Lower lobe of right lung (tissue), 2 donors: ENCODE results near the gene NSUN4. TPM values are rescaled to one million over a fixed set of nuclear protein-coding genes. Genes with fewer than 3 reads are reported as not detected.

Experiments
- ATAC-seq, 2 donors: fragments of 200-7000 bp; cut with Tn5 transposase; one replicate each; pipeline ENCODE4 v1.9.1; 2020 to 2022; ENCODE audit warnings: mild to moderate bottlenecking in 2 of 2, moderate library complexity in 2 of 2
- DNase-seq: peaks from one replicate; pipeline ENCODE4 v3.0.0-alpha.2; 2020
- H3K27ac ChIP-seq: fragments of 200-600 bp; one replicate; pipeline ENCODE4 v1.8.0; 2022
- H3K27me3 ChIP-seq: fragments of 200-600 bp; one replicate; pipeline ENCODE4 v1.8.0; 2022; ENCODE audit warnings: low read depth
- H3K36me3 ChIP-seq: fragments of 200-600 bp; one replicate; pipeline ENCODE4 v1.8.0; 2022; ENCODE audit warnings: mild to moderate bottlenecking
- H3K4me1 ChIP-seq: fragments of 200-600 bp; one replicate; pipeline ENCODE4 v1.8.0; 2022
- H3K4me3 ChIP-seq: fragments of 200-600 bp; one replicate; pipeline ENCODE4 v1.8.0; 2022; ENCODE audit warnings: mild to moderate bottlenecking
- H3K9me3 ChIP-seq: fragments of 200-600 bp; one replicate; pipeline ENCODE4 v1.8.0; 2022
- CTCF ChIP-seq: fragments of 200-600 bp; IDR thresholded peaks from one replicate; pipeline ENCODE4 v1.8.0; 2022; ENCODE audit warnings: antibody characterized with exemption, mild to moderate bottlenecking
- intact Hi-C: fragments of 100-400 bp; cut with DNase I; formaldehyde crosslinking; loops from one replicate; pipeline ENCODE4 v1.11.0; 2022
- total RNA-seq: library from RNA; stranded (reverse); fragmentation: NEBNext Ultra II Directional; extraction: Animal tissue kit (Norgen Biotek cat#: 25700); gene quantifications from one replicate; pipeline ENCODE4 v1.2.1, GENCODE V29; 2021
- donor health status: DM: no; HTN: yes; CAD: no; lungs with severe emphysema.

Gene NSUN4
- total RNA-seq, 1 donor from 2014 or later: 26.9 TPM

DNA sequence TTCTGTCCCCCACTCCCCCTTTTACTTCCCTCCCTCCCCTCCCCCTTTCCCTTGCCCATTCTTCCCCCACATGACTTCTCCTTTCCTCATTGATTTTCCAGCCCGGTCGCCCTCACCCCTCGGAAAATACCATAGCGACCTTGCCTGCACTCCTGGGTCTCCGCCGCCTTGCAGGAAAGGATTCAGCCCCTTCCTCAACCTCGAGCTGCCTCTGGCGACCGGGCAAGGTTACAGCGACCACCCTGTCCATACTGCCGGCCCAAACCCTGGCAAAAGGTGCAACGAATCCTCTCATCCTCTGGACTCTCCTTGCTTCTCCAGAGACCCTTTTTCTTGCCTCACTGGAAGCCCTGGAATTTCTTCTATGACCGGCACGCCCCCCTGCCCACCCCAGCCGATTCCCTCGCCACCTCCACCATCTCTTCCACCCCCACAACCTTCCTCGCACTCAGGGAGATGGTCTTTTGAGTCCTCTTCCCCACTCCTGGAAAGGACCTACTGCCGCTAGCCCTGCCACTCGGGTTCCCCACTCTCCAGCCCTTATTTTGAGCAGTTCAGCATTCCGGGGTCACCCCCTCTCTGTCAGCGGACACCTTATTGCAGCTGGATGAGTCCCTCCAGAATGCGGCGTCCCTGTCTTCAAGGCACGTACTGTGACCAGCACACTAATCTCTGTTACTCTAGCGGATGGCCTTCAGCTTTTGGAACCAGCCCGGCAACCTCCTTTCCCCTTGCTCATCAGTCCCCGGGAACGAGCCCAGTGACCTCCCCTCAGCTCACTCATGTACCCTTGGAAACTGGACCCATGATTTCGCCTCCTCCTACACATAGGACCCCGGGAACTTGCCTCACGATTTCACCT is 846 bp downstream of the NSUN4 start:
- H3K27me3 ChIP-seq: no peaks in the 10 kb centered on the region
- no peak for ATAC-seq
- H3K36me3 ChIP-seq: peaks cover 31% of the 10 kb centered on the region
- peaks cover 15% of the 10 kb centered on the region for H3K4me1 ChIP-seq
- peak; percentile 53 for DNase-seq
- TF ChIP-seq CTCF: no peak
- no peaks in the 10 kb centered on the region for H3K9me3 ChIP-seq
- peak overlapping the region; percentile 94 for H3K27ac ChIP-seq
- intact Hi-C loops: no loop called here
- peak overlapping the region; percentile 77 for H3K4me3 ChIP-seq

- Histone ChIP-seq H3K4me1 (peaks cover 17% of the 10 kb centered on the region), H3K27me3 (no peaks in the 10 kb centered on the region), H3K9me3 (no peaks in the 10 kb centered on the region), H3K27ac (peak overlapping the region; percentile 94), H3K36me3 (peaks cover 38% of the 10 kb centered on the region), H3K4me3 (no peak overlapping the region)
- no peak for TF ChIP-seq CTCF
- intact Hi-C loops: no loop called here
- ATAC-seq: no peak
- no peak for DNase-seq
Measured at GRCh38 chr1:46342084-46342656, 1.6 kb downstream of the NSUN4 start.

- H3K36me3 ChIP-seq: peaks cover 45% of the 10 kb centered on the region
- ATAC-seq (no peak), DNase-seq (no peak)
- H3K4me3 ChIP-seq: no peak overlapping the region
- TF ChIP-seq CTCF: no peak
- H3K4me1 ChIP-seq: peaks cover 19% of the 10 kb centered on the region
- no peak overlapping the region for H3K27ac ChIP-seq
- H3K9me3 ChIP-seq: no peaks in the 10 kb centered on the region
- intact Hi-C loops: no loop called here
- no peaks in the 10 kb centered on the region for H3K27me3 ChIP-seq
Measured at GRCh38 chr1:46342677-46343350, 2.2 kb downstream of the NSUN4 start.

DNA sequence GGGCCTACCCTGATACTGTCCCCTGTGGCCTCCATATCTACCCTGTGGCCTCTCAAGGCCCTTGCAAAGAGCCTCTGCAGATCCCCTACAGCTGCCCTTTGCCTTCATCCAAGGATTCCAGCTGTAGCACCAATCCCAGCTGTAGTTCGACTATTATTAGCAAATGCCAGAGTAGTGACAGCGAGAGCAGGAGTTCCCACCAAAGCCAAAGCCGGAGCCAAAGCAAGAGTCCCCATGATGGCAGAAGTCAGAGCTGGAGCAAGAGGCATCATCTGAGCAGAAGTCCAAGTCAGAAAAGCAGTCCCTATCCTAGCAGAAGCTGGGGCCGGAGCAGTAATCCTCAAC is 2.7 kb downstream of the NSUN4 start:
- no peaks in the 10 kb centered on the region for H3K9me3 ChIP-seq
- no peak for ATAC-seq
- TF ChIP-seq CTCF: no peak
- peaks cover 47% of the 10 kb centered on the region for H3K36me3 ChIP-seq
- peaks cover 19% of the 10 kb centered on the region for H3K4me1 ChIP-seq
- H3K27ac ChIP-seq: no peak overlapping the region
- H3K27me3 ChIP-seq: no peaks in the 10 kb centered on the region
- intact Hi-C loops: no loop called here
- DNase-seq: no peak
- no peak overlapping the region for H3K4me3 ChIP-seq

- no peak for TF ChIP-seq CTCF
- intact Hi-C loops: no loop called here
- ATAC-seq (no peak), DNase-seq (no peak)
- Histone ChIP-seq H3K4me3 (no peak overlapping the region), H3K36me3 (peaks cover 48% of the 10 kb centered on the region), H3K27me3 (no peaks in the 10 kb centered on the region), H3K27ac (no peak overlapping the region), H3K9me3 (no peaks in the 10 kb centered on the region), H3K4me1 (peaks cover 19% of the 10 kb centered on the region)
Measured at GRCh38 chr1:46343705-46344104, 3.1 kb downstream of the NSUN4 start.
